CD14-positive monocyte (primary cell): Measurements from ENCODE around the gene SUGCT. TPM values are rescaled to one million over a fixed set of nuclear protein-coding genes. Genes with fewer than 3 reads are reported as not detected.
A peak's percentile ranks its signal among the peaks of the same experiment; 100 is the strongest.

Experiments
- DNase-seq, 3 donors: peaks; one replicate each; pipeline ENCODE4 v3.0.0-alpha.2; 2011 to 2022
- H2AFZ ChIP-seq: 2 replicates; pipeline ENCODE4 v1.6.0; 2012; ENCODE audit warnings: mild to moderate bottlenecking, low read depth, low read length, inconsistent platforms; ENCODE audit not compliant: insufficient read depth, poor library complexity, severe bottlenecking
- H3K27ac ChIP-seq, 2 donors: 1 replicate in 1 of 2; 2 replicates in 1 of 2; pipeline ENCODE4 v1.5.1; 2012 to 2013; ENCODE audit warnings: low read length in 2 of 2, control low read depth in 1 of 2, inconsistent platforms in 1 of 2, low read depth in 1 of 2, mild to moderate bottlenecking in 1 of 2
- H3K27me3 ChIP-seq, 2 donors: one replicate each; pipeline versions ENCODE4 v1.6.0 to v1.6.1; 2011 to 2013; ENCODE audit warnings: low read length in 2 of 2; ENCODE audit not compliant: control insufficient read depth in 2 of 2, insufficient read depth in 2 of 2
- H3K36me3 ChIP-seq, 2 donors: replicated peaks in 1 of 2; 1 replicate in 1 of 2; 2 replicates in 1 of 2; pipeline versions ENCODE4 v1.5.1 to v1.6.1; 2012 to 2013; ENCODE audit warnings: low read length in 2 of 2, control low read depth in 1 of 2, inconsistent platforms in 1 of 2, mild to moderate bottlenecking in 1 of 2; ENCODE audit not compliant: insufficient read depth in 2 of 2, control insufficient read depth in 1 of 2
- H3K4me1 ChIP-seq, 2 donors: 1 replicate in 1 of 2; 2 replicates in 1 of 2; pipeline versions ENCODE4 v1.5.1 to v1.6.1; 2012 to 2013; ENCODE audit warnings: low read length in 2 of 2, control low read depth in 1 of 2, inconsistent platforms in 1 of 2, mild to moderate bottlenecking in 1 of 2, moderate library complexity in 1 of 2; ENCODE audit not compliant: insufficient read depth in 2 of 2, control insufficient read depth in 1 of 2
- H3K4me2 ChIP-seq: replicated peaks from 2 replicates; pipeline ENCODE3; 2012; ENCODE audit warnings: low read length, moderate library complexity, mild to moderate bottlenecking; ENCODE audit not compliant: poor library complexity, severe bottlenecking; ENCODE audit errors: extremely low read depth
- H3K4me3 ChIP-seq, 3 experiments: fragments of 200-600 bp in 1 of 3; sonication (generic) in 1 of 3; replicated peaks in 1 of 3; 1 replicate in 2 of 3; 2 replicates in 1 of 3; pipeline ENCODE4 v1.5.1; 2011 to 2013; ENCODE audit warnings: low read length in 3 of 3, mild to moderate bottlenecking in 3 of 3, control low read depth in 2 of 3, low read depth in 2 of 3, inconsistent platforms in 1 of 3, moderate library complexity in 1 of 3
- H3K79me2 ChIP-seq: 2 replicates; pipeline ENCODE4 v1.6.0; 2012; ENCODE audit warnings: mild to moderate bottlenecking, control low read depth, inconsistent platforms, low read length, moderate library complexity; ENCODE audit not compliant: insufficient read depth
- H3K9ac ChIP-seq: 2 replicates; pipeline ENCODE4 v1.6.0; 2017; ENCODE audit warnings: low read length, mild to moderate bottlenecking; ENCODE audit not compliant: insufficient read depth, poor library complexity, severe bottlenecking
- H3K9me3 ChIP-seq, 2 donors: replicated peaks in 1 of 2; 1 replicate in 1 of 2; 2 replicates in 1 of 2; pipeline versions ENCODE4 v1.5.1 to v1.6.1; 2012 to 2013; ENCODE audit warnings: low read length in 2 of 2, control low read depth in 1 of 2; ENCODE audit not compliant: control insufficient read depth in 1 of 2, insufficient read depth in 1 of 2
- H4K20me1 ChIP-seq: 2 replicates; pipeline ENCODE4 v1.6.0; 2012; ENCODE audit warnings: mild to moderate bottlenecking, low read length, control low read depth, moderate library complexity; ENCODE audit not compliant: insufficient read depth
- H3K27ac Mint-ChIP-seq, 7 donors: one replicate each; pipeline ENCODE4 v1.8.0; 2020; ENCODE audit warnings: mild to moderate bottlenecking in 7 of 7, mixed read lengths in 7 of 7, moderate library complexity in 6 of 7, inconsistent platforms in 2 of 7
- H3K27me3 Mint-ChIP-seq, 3 donors: one replicate each; pipeline ENCODE4 v1.8.0; 2021 to 2022; ENCODE audit warnings: low read depth in 3 of 3, mild to moderate bottlenecking in 3 of 3, mixed read lengths in 3 of 3, moderate library complexity in 3 of 3, inconsistent platforms in 1 of 3
- H3K36me3 Mint-ChIP-seq, 2 donors: one replicate each; pipeline ENCODE4 v1.8.0; 2020; ENCODE audit warnings: mixed read lengths in 2 of 2, inconsistent platforms in 1 of 2, mild to moderate bottlenecking in 1 of 2
- H3K4me1 Mint-ChIP-seq: one replicate; pipeline ENCODE4 v1.8.0; 2020; ENCODE audit warnings: mild to moderate bottlenecking, mixed read lengths
- H3K4me3 Mint-ChIP-seq, 2 donors: one replicate each; pipeline ENCODE4 v1.8.0; 2020; ENCODE audit warnings: mild to moderate bottlenecking in 2 of 2, mixed read lengths in 2 of 2, moderate library complexity in 1 of 2
- H3K9me3 Mint-ChIP-seq, 7 donors: one replicate each; pipeline ENCODE4 v1.8.0; 2020 to 2022; ENCODE audit warnings: mixed read lengths in 7 of 7, mild to moderate bottlenecking in 6 of 7, moderate library complexity in 6 of 7, inconsistent platforms in 2 of 7
- WGBS: methylation state at CpG from one replicate; pipeline ENCODE4 v1.1.5; 2013; ENCODE audit warnings: missing lambda C conversion rate; ENCODE audit not compliant: insufficient coverage; 5-methylcytosine and 5-hydroxymethylcytosine counted together
- intact Hi-C, 2 donors: fragments of 100-400 bp; cut with micrococcal nuclease; formaldehyde crosslinking; loops; one replicate each; pipeline versions ENCODE4 v1.15.0 to v1.15.1; 2023
- polyA plus RNA-seq, 3 donors: library from polyadenylated mRNA; depleted of rRNA in 1 of 3; unstranded in 2 of 3; stranded (reverse) in 1 of 3; fragments of 300-500 nt in 2 of 3; fragments of >200 nt in 1 of 3; fragmentation: Illumina TruSeq in 2 of 3; gene quantifications; 1 replicate in 2 of 3; 2 replicates in 1 of 3; pipeline ENCODE4 v1.2.3, GENCODE V29; 2012 to 2021
- TF ChIP-seq, protein P1 (sequence below): fragments of 200-600 bp; IDR thresholded peaks from one replicate; pipeline ENCODE4 v1.8.0; 2022; ENCODE audit warnings: antibody characterized with exemption, mild to moderate bottlenecking

Gene SUGCT
- polyA plus RNA-seq, 3 donors: not detected

DNA sequence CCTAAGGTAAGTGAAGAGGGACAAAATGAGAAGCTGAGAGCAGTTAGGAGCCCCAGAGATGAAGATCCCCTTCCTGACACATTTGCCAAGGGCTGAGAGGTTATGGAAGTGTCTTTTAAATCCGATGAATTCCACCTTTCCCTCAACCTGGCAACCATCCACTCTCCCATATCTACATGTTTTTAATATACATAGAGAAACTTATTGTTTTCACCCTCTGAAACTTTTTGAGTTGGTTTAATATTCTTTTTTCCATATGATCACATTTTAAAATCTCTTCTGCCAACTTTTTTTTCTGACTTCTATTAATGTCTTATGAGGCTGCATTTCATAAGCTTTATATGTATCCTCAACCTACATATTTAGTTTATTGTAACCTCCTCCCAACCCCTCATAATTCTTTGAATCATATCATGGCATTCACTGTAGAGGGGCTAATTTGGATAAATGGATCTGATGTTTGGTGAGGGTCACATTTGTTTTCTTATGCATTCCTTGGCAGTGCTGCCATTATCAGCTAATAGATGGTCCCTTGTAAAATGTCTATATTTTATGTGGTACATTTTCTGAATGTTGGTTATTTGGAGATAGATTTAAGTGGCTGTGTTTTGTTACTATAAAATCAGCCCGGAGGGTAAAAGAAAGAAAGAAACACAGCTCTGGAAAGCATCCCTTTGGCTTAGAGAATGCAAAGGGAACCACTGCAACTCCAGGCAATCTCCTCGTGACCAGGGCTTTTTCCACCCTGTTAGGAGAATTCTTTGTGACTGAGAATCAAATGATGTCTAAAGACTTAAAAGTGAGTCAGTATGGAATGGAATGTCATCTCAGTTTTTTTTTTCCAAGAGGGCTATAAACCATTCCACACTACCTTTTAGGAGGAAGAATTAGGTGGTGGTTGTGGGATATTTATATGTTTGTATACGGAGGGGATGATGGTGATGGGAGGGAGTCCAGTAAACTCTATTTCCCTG is 334.4 kb downstream of the SUGCT start:
- H3K4me1 Mint-ChIP-seq: no peaks in the 10 kb centered on the region
- H3K4me2 ChIP-seq: no peak overlapping the region

DNA sequence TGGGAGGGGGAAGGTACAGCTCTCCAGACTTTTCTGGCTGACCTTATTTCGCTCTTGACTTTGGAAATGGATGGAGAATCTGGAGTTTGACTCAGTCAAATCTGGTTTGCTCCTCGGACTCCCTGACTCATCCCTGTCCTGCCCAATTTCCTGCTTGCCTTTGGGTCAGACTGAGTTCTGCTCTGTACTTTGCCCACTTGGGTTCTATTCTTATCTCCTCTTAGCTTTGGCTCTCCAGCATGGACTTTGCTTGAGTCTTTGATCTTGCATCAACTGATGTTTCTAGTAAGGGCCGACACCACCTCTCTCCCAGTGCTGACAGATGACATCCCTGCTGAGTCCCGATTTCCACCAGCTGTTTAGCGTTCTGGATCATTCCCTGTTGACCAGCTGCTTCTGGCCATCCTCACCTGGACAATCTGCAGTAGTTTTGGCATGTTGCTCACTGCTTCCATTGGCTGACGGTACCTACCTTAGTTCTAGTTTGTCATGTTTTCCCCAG is 335.3 kb downstream of the SUGCT start:
- intact Hi-C loops: no loop called here
- Histone ChIP-seq H3K4me2 (no peak overlapping the region), H3K4me1 (no peaks in the 10 kb centered on the region), H4K20me1 (no peaks in the 10 kb centered on the region), H3K79me2 (no peaks in the 10 kb centered on the region), H3K27me3 (no peaks in the 10 kb centered on the region), H3K27ac (no peak overlapping the region), H3K9ac (no peak overlapping the region), H3K9me3 (no peaks in the 10 kb centered on the region), H3K4me3 (no peak overlapping the region), H3K36me3 (no peaks in the 10 kb centered on the region), H2AFZ (no peak overlapping the region)
- H3K27ac Mint-ChIP-seq: no peak overlapping the region
- 84% methylated on average over 6 of the region's 6 CpGs for WGBS
- no peak overlapping the region for H3K4me3 Mint-ChIP-seq
- H3K4me1 Mint-ChIP-seq: no peaks in the 10 kb centered on the region
- no peak for DNase-seq
- H3K9me3 Mint-ChIP-seq: no peaks in the 10 kb centered on the region
- no peaks in the 10 kb centered on the region for H3K36me3 Mint-ChIP-seq
- TF ChIP-seq, protein P1, sequence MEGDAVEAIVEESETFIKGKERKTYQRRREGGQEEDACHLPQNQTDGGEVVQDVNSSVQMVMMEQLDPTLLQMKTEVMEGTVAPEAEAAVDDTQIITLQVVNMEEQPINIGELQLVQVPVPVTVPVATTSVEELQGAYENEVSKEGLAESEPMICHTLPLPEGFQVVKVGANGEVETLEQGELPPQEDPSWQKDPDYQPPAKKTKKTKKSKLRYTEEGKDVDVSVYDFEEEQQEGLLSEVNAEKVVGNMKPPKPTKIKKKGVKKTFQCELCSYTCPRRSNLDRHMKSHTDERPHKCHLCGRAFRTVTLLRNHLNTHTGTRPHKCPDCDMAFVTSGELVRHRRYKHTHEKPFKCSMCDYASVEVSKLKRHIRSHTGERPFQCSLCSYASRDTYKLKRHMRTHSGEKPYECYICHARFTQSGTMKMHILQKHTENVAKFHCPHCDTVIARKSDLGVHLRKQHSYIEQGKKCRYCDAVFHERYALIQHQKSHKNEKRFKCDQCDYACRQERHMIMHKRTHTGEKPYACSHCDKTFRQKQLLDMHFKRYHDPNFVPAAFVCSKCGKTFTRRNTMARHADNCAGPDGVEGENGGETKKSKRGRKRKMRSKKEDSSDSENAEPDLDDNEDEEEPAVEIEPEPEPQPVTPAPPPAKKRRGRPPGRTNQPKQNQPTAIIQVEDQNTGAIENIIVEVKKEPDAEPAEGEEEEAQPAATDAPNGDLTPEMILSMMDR: no peak
- H3K27me3 Mint-ChIP-seq: no peaks in the 10 kb centered on the region

More for the DNA sequence above, 334.4 kb downstream of the SUGCT start:
- H3K4me3 Mint-ChIP-seq: no peak overlapping the region
- no peak overlapping the region for H3K27ac ChIP-seq
- WGBS: 100% methylated on average over 1 of the region's 4 CpGs
- no peaks in the 10 kb centered on the region for H4K20me1 ChIP-seq
- no peaks in the 10 kb centered on the region for H3K9me3 Mint-ChIP-seq
- TF ChIP-seq, protein P1: no peak
- no peaks in the 10 kb centered on the region for H3K27me3 ChIP-seq
- intact Hi-C loops: no loop called here
- no peak overlapping the region for H3K9ac ChIP-seq
- H3K27me3 Mint-ChIP-seq: no peaks in the 10 kb centered on the region
- no peaks in the 10 kb centered on the region for H3K4me1 ChIP-seq
- no peaks in the 10 kb centered on the region for H3K79me2 ChIP-seq
- no peak overlapping the region for H3K4me3 ChIP-seq
- DNase-seq: no peak
- no peak overlapping the region for H2AFZ ChIP-seq
- no peaks in the 10 kb centered on the region for H3K9me3 ChIP-seq
- H3K36me3 ChIP-seq: no peaks in the 10 kb centered on the region
- no peaks in the 10 kb centered on the region for H3K36me3 Mint-ChIP-seq
- peak overlapping the region in 1 of 7 donors; percentile 17 for H3K27ac Mint-ChIP-seq
